MM.1S (cell line): Measurements from ENCODE around the gene TUBG2.
A peak's percentile ranks its signal among the peaks of the same experiment; 100 is the strongest.

ENCODE experiments used
- DNase-seq: peaks from one replicate; pipeline ENCODE4 v3.0.0-alpha.2; 2015
- H2AFZ ChIP-seq: fragments of 300-600 bp; sonication (generic); 2 replicates; pipeline ENCODE4 v1.6.0; 2016; ENCODE audit warnings: antibody characterized with exemption, low read length
- H3F3A ChIP-seq: fragments of 300-600 bp; sonication (generic); 2 replicates; pipeline ENCODE4 v1.6.1; 2016; ENCODE audit warnings: mild to moderate bottlenecking, antibody characterized with exemption, low read length, moderate library complexity, mixed read lengths; ENCODE audit not compliant: insufficient read depth
- H3K27ac ChIP-seq: fragments of 300-600 bp; sonication (generic); 2 replicates; pipeline ENCODE4 v1.5.1; 2016; ENCODE audit warnings: mild to moderate bottlenecking, low read length
- H3K27me3 ChIP-seq: fragments of 300-600 bp; sonication (generic); replicated peaks from 2 replicates; pipeline ENCODE4 v1.6.0; 2016; ENCODE audit warnings: low read length; ENCODE audit not compliant: insufficient read depth
- H3K36me3 ChIP-seq: fragments of 300-600 bp; sonication (generic); replicated peaks from 2 replicates; pipeline ENCODE4 v1.6.1; 2016; ENCODE audit warnings: mild to moderate bottlenecking, low read length, mixed read lengths; ENCODE audit not compliant: insufficient read depth
- H3K4me1 ChIP-seq: fragments of 300-600 bp; sonication (generic); 2 replicates; pipeline ENCODE4 v1.6.1; 2016; ENCODE audit warnings: low read length, mixed read lengths
- H3K4me2 ChIP-seq: fragments of 300-600 bp; sonication (generic); 2 replicates; pipeline ENCODE4 v1.6.0; 2016; ENCODE audit warnings: low read depth, low read length
- H3K4me3 ChIP-seq: fragments of 300-600 bp; sonication (generic); 2 replicates; pipeline ENCODE4 v1.5.1; 2016; ENCODE audit warnings: low read length, mixed read lengths
- H3K79me2 ChIP-seq: fragments of 300-600 bp; sonication (generic); 2 replicates; pipeline ENCODE4 v1.6.1; 2016; ENCODE audit warnings: mixed run types, low read length, mixed read lengths
- H3K9ac ChIP-seq: fragments of 300-600 bp; sonication (generic); 2 replicates; pipeline ENCODE4 v1.6.1; 2016; ENCODE audit warnings: low read length, mixed read lengths
- H3K9me2 ChIP-seq: fragments of 300-600 bp; sonication (generic); replicated peaks from 2 replicates; pipeline ENCODE4 v1.6.1; 2016; ENCODE audit warnings: mild to moderate bottlenecking, low read length, mixed read lengths; ENCODE audit not compliant: insufficient read depth
- H3K9me3 ChIP-seq: fragments of 300-600 bp; sonication (generic); replicated peaks from 2 replicates; pipeline ENCODE4 v1.6.1; 2016; ENCODE audit warnings: mild to moderate bottlenecking, low read length, mixed read lengths; ENCODE audit not compliant: insufficient read depth
- H4K20me1 ChIP-seq: fragments of 300-600 bp; sonication (generic); 2 replicates; pipeline ENCODE4 v1.6.1; 2016; ENCODE audit warnings: mild to moderate bottlenecking, low read length, moderate library complexity, mixed read lengths; ENCODE audit not compliant: insufficient read depth
- EZH2 ChIP-seq: fragments of 300-600 bp; sonication (generic); optimal IDR thresholded peaks from 2 replicates; pipeline ENCODE3; 2017; ENCODE audit warnings: low read depth, mild to moderate bottlenecking, antibody characterized with exemption, low read length, mixed read lengths
- EZH2phosphoT487 ChIP-seq: fragments of 300-600 bp; sonication (generic); IDR thresholded peaks from 2 replicates; pipeline ENCODE4 v1.6.1; 2018; ENCODE audit warnings: antibody characterized with exemption, low read length
- TF ChIP-seq, protein P1 (sequence below): fragments of 300-600 bp; sonication (generic); IDR thresholded peaks from 2 replicates; pipeline ENCODE4 v1.5.1; 2016; ENCODE audit warnings: antibody characterized with exemption, low read length, mixed read lengths

Gene TUBG2

DNA sequence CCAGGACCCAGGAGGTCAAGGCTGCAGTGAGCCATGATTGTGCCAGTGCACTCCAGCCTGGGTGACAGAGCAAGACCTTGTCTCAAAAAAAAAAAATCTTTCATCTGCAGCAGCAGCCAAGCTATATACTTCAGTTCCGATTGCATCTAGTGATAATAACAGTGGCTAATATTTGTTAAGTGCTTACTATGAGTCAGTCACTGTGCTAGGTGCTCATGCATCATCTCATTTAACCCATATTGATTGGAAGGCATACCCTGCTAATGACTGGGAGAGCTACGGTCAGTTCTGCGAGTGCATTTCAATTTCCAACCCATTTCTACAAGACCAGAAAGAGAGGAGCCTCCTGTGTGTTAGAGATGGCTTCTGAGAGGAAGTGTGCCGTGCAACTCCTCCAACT, 7.7 kb upstream of the TUBG2 start:
- H3K27ac ChIP-seq: no peak overlapping the region
- H3K4me1 ChIP-seq: peaks cover 11% of the 10 kb centered on the region
- no peaks in the 10 kb centered on the region for H3K9me2 ChIP-seq
- H4K20me1 ChIP-seq: no peaks in the 10 kb centered on the region
- H3K36me3 ChIP-seq: no peaks in the 10 kb centered on the region
- H3F3A ChIP-seq: peaks cover 15% of the 10 kb centered on the region
- no peaks in the 10 kb centered on the region for H3K79me2 ChIP-seq
- no peak overlapping the region for H3K9ac ChIP-seq
- no peak overlapping the region for H3K4me2 ChIP-seq
- H3K9me3 ChIP-seq: no peaks in the 10 kb centered on the region
- DNase-seq: no peak
- no peak overlapping the region for H3K4me3 ChIP-seq
- no peaks in the 10 kb centered on the region for H3K27me3 ChIP-seq
- TF ChIP-seq, protein P1, sequence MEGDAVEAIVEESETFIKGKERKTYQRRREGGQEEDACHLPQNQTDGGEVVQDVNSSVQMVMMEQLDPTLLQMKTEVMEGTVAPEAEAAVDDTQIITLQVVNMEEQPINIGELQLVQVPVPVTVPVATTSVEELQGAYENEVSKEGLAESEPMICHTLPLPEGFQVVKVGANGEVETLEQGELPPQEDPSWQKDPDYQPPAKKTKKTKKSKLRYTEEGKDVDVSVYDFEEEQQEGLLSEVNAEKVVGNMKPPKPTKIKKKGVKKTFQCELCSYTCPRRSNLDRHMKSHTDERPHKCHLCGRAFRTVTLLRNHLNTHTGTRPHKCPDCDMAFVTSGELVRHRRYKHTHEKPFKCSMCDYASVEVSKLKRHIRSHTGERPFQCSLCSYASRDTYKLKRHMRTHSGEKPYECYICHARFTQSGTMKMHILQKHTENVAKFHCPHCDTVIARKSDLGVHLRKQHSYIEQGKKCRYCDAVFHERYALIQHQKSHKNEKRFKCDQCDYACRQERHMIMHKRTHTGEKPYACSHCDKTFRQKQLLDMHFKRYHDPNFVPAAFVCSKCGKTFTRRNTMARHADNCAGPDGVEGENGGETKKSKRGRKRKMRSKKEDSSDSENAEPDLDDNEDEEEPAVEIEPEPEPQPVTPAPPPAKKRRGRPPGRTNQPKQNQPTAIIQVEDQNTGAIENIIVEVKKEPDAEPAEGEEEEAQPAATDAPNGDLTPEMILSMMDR: no peak
- TF ChIP-seq EZH2 (no peak), EZH2phosphoT487 (no peak)
- no peak overlapping the region for H2AFZ ChIP-seq

DNA sequence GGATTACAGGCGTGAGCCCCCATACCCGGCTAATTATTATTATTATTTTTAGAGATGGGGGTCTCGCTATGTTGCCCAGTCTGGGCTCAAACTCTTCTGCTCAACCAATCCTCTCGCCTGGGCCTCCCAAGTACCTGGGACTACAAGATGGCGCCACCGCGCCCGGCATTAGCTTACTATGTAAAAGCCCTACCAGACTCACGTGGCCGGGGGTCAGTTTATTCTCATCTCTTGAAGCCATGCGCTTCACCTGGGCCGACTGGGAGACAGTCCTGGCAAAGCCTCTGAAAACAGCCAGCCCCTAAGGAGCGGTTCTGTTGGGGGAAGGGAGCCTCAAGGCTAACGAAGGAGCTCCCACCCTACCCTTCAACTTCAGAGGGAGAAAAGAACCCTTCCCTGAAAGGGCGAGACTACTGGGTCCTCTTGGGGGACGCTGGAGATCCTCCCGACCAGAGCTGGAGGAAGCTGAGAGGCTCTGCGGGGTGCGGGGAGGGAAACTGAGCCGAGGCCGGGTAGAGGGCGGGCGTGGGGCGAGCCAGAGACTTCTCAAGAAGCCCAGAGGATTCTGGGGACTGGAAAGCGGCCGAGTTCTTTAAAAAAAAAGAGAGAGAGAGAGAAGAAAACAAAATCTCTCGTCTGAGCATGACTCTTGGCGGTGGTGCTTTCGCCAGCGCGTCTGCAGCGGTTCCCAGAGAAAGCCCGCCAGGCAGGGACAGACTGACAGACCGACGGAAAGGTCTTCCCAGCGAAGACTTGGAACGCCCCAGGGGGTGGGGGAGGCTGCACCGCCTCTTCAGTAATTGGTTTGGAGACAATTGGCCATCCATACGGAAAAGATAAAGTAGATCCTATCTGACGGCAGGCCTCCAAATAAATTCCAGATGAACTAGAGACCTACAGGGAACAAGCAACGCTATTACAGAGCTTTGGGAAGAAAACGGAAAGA, 5.6 kb upstream of the TUBG2 start:
- Histone ChIP-seq H3K9me3 (no peaks in the 10 kb centered on the region), H3K9ac (no peak overlapping the region), H3K27ac (no peak overlapping the region), H3K9me2 (no peaks in the 10 kb centered on the region), H3K4me2 (no peak overlapping the region), H3K27me3 (no peaks in the 10 kb centered on the region), H3K4me1 (peaks cover 17% of the 10 kb centered on the region), H3K36me3 (no peaks in the 10 kb centered on the region), H3K4me3 (no peak overlapping the region), H4K20me1 (no peaks in the 10 kb centered on the region), H2AFZ (no peak overlapping the region), H3F3A (peaks cover 23% of the 10 kb centered on the region), H3K79me2 (no peaks in the 10 kb centered on the region)
- TF ChIP-seq, protein P1: no peak
- TF ChIP-seq EZH2 (no peak), EZH2phosphoT487 (no peak)
- DNase-seq: no peak

DNA sequence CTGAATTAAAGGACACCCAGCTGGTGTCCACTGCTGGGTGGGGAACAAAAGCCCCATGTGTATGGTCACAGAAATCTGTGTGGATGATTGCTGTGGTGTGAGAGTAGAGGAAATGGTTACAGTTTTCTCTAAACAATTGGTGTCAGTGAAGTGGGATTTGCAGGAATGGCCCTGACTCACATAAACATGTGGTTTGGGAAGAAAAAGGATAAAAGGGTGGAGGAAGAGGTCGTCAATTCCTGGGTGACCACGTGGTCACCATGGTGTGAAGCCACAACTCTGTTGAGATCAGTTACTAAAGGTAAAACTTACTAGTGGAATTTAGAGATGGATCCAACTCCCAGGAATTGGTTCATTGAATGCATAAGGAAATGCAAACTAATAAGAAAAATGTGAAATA, 3.6 kb upstream of the TUBG2 start:
- Histone ChIP-seq H3F3A (peaks cover 25% of the 10 kb centered on the region), H3K27me3 (no peaks in the 10 kb centered on the region), H3K9ac (0 out of 2 replicates have a peak overlapping the region, but pooled peaks have one; percentile 4), H3K4me3 (no peak overlapping the region), H3K9me2 (no peaks in the 10 kb centered on the region), H3K4me1 (peaks cover 22% of the 10 kb centered on the region), H3K4me2 (peak overlapping the region; percentile 45), H3K9me3 (no peaks in the 10 kb centered on the region), H3K79me2 (peaks cover 9% of the 10 kb centered on the region), H2AFZ (0 out of 2 replicates have a peak overlapping the region, but pooled peaks have one; percentile 8), H3K27ac (peak overlapping the region; percentile 86), H4K20me1 (no peaks in the 10 kb centered on the region), H3K36me3 (no peaks in the 10 kb centered on the region)
- no peak for DNase-seq
- TF ChIP-seq EZH2: no peak
- TF ChIP-seq, protein P1: no peak
- no peak for TF ChIP-seq EZH2phosphoT487
